CD4-positive, alpha-beta T cell (primary cell): ENCODE data around the gene CNOT6L. TPM values are rescaled to one million over a fixed set of nuclear protein-coding genes. Genes with fewer than 3 reads are reported as not detected.

Experiments
- ATAC-seq: fragments of 200-7000 bp; cut with Tn5 transposase; one replicate; pipeline ENCODE4 v1.10.0; 2022; ENCODE audit warnings: mild to moderate bottlenecking; ENCODE audit not compliant: poor library complexity
- CTCF ChIA-PET: fragments of 350-600 bp; sonication (Branson Sonifier 250); formaldehyde crosslinking; loops from one replicate; lab custom pipeline; 2021; ENCODE audit warnings: antibody characterized with exemption, inconsistent platforms; lab: Charles Lee
- POLR2A ChIA-PET: fragments of 350-600 bp; sonication (Branson Sonifier 250); formaldehyde crosslinking; loops from one replicate; lab custom pipeline; 2021; ENCODE audit warnings: antibody characterized with exemption, inconsistent platforms; lab: Charles Lee
- DNase-seq, 14 experiments: peaks; one replicate each; pipeline ENCODE4 v3.0.0-alpha.2; 2013 to 2020; ENCODE audit warnings: mixed read lengths in 2 of 14
- H3K27ac ChIP-seq, 2 donors: one replicate each; pipeline versions ENCODE4 v1.5.1 to v1.7.0; 2013; ENCODE audit warnings: low read length in 2 of 2, low read depth in 1 of 2, mild to moderate bottlenecking in 1 of 2
- H3K27me3 ChIP-seq, 2 experiments: 1 replicate in 1 of 2; 2 replicates in 1 of 2; pipeline versions ENCODE4 v1.6.1 to v1.7.0; 2013; ENCODE audit warnings: low read length in 2 of 2, control low read depth in 1 of 2, mild to moderate bottlenecking in 1 of 2, moderate library complexity in 1 of 2; ENCODE audit not compliant: insufficient read depth in 2 of 2, control insufficient read depth in 1 of 2
- H3K36me3 ChIP-seq: one replicate; pipeline ENCODE4 v1.6.1; 2013; ENCODE audit warnings: low read length, control low read depth; ENCODE audit not compliant: insufficient read depth
- H3K4me1 ChIP-seq: one replicate; pipeline ENCODE4 v1.6.1; 2013; ENCODE audit warnings: low read length, control low read depth; ENCODE audit not compliant: insufficient read depth
- H3K4me3 ChIP-seq: one replicate; pipeline ENCODE4 v1.5.1; 2013; ENCODE audit warnings: mild to moderate bottlenecking, low read length, moderate library complexity
- H3K9me3 ChIP-seq, 2 experiments: 1 replicate in 1 of 2; 2 replicates in 1 of 2; pipeline versions ENCODE4 v1.6.1 to v1.7.0; 2013; ENCODE audit warnings: low read length in 2 of 2, mild to moderate bottlenecking in 2 of 2, control low read depth in 1 of 2, moderate library complexity in 1 of 2; ENCODE audit not compliant: control insufficient read depth in 1 of 2, insufficient read depth in 1 of 2
- H3K27ac Mint-ChIP-seq: one replicate; pipeline ENCODE4 v1.8.0; 2020; ENCODE audit warnings: mixed read lengths
- H3K27me3 Mint-ChIP-seq: one replicate; pipeline ENCODE4 v1.8.0; 2021; ENCODE audit warnings: mixed read lengths
- H3K36me3 Mint-ChIP-seq: one replicate; pipeline ENCODE4 v1.8.0; 2021; ENCODE audit warnings: low read depth, mixed read lengths
- H3K4me1 Mint-ChIP-seq: one replicate; pipeline ENCODE4 v1.8.0; 2021; ENCODE audit warnings: low read depth, mixed read lengths
- H3K4me3 Mint-ChIP-seq: one replicate; pipeline ENCODE4 v1.8.0; 2020; ENCODE audit warnings: mild to moderate bottlenecking, mixed read lengths
- H3K9me3 Mint-ChIP-seq: one replicate; pipeline ENCODE4 v1.8.0; 2020; ENCODE audit warnings: mixed read lengths
- intact Hi-C, 2 experiments: fragments of 100-400 bp; cut with DNase I in 1 of 2; cut with micrococcal nuclease in 1 of 2; formaldehyde crosslinking; loops; one replicate each; pipeline versions ENCODE4 v1.15.1 to v1.9.0; 2023 to 2025; cut with DNase I, micrococcal nuclease
- total RNA-seq, 174 experiments: library from RNA in 2 of 174; stranded (reverse) in 2 of 174; gene quantifications; one replicate each; pipeline ENCODE4 v1.2.3 and lab custom pipeline; 2021 to 2026
- TF ChIP-seq, protein P1 (sequence below): fragments of 200-600 bp; IDR thresholded peaks from one replicate; pipeline ENCODE4 v1.8.0; 2022; ENCODE audit warnings: antibody characterized with exemption, mild to moderate bottlenecking

The CNOT6L gene
- total RNA-seq, 2 experiments from 2014 or later, result 216 to 234 TPM

DNA sequence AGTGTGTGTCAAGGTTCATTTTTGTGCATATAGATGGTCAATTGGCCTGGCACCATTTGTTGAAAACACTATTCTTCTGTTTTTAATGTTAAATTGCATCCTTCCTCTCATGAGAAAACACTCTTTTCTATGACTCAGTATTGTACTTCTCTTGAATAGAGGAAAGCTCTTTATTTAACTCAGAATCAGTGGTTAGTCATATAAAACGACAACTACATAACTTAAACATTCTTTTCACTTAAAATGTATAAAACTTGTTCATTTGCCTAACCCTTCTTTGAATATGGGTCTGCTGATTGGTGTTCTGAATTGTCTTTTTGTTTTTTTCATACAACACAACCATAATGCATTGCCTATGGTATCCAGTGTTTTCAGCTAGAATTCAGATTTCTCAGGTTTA lies 26.2 kb upstream of the CNOT6L start:
- ChIA-PET CTCF (no interaction called here), POLR2A (interaction anchor here (4.0 kb wide), 1 partner anchor 25 kb away, joined by 27 read pairs; no protein-coding TSS in a partner anchor)
- Mint-ChIP-seq H3K4me1 (peaks cover 18% of the 10 kb centered on the region), H3K27ac (no peak overlapping the region), H3K36me3 (no peaks in the 10 kb centered on the region), H3K9me3 (no peaks in the 10 kb centered on the region), H3K4me3 (no peak overlapping the region), H3K27me3 (no peaks in the 10 kb centered on the region)
- Histone ChIP-seq H3K4me1 (no peaks in the 10 kb centered on the region), H3K36me3 (no peaks in the 10 kb centered on the region), H3K27me3 (no peaks in the 10 kb centered on the region), H3K9me3 (no peaks in the 10 kb centered on the region), H3K4me3 (no peak overlapping the region), H3K27ac (no peak overlapping the region)
- TF ChIP-seq, protein P1, sequence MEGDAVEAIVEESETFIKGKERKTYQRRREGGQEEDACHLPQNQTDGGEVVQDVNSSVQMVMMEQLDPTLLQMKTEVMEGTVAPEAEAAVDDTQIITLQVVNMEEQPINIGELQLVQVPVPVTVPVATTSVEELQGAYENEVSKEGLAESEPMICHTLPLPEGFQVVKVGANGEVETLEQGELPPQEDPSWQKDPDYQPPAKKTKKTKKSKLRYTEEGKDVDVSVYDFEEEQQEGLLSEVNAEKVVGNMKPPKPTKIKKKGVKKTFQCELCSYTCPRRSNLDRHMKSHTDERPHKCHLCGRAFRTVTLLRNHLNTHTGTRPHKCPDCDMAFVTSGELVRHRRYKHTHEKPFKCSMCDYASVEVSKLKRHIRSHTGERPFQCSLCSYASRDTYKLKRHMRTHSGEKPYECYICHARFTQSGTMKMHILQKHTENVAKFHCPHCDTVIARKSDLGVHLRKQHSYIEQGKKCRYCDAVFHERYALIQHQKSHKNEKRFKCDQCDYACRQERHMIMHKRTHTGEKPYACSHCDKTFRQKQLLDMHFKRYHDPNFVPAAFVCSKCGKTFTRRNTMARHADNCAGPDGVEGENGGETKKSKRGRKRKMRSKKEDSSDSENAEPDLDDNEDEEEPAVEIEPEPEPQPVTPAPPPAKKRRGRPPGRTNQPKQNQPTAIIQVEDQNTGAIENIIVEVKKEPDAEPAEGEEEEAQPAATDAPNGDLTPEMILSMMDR, result no peak
- no peak for ATAC-seq
- DNase-seq, result no peak
- intact Hi-C loops, result no loop called here

DNA sequence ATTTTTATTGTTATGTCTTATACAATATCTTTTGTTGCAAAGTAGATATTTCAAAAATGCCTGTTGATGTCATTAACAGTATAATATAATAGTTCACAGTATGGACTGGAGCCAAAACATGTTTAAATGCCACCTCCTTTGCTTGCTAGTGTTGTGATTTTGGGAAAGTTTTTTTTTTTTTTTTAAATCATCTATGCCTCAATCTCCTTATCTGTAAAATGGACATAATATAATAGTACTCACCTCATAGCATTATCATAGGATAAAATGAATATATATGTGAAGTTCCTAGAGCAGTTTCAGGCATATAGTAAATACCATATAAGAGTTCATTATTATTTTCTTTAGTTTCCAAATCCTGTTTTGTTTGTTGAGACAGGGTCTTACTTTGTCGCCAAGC lies 25.2 kb upstream of the CNOT6L start:
- no peaks in the 10 kb centered on the region for H3K27me3 Mint-ChIP-seq
- no peaks in the 10 kb centered on the region for H3K27me3 ChIP-seq
- ATAC-seq (no peak), DNase-seq (no peak)
- H3K9me3 Mint-ChIP-seq, result no peaks in the 10 kb centered on the region
- ChIA-PET POLR2A (interaction anchor here (1.0 to 4.0 kb wide), 5 partner anchors 9 to 24 kb away, joined by 3 to 27 read pairs (median 3); partner anchors contain the start of gene MRPL1), CTCF (interaction anchor here (1.2 to 1.6 kb wide), 2 partner anchors 17 to 116 kb away, joined by 3 read pairs; no protein-coding TSS in a partner anchor)
- no peak overlapping the region for H3K4me3 ChIP-seq
- no peaks in the 10 kb centered on the region for H3K36me3 ChIP-seq
- H3K9me3 ChIP-seq, result no peaks in the 10 kb centered on the region
- H3K36me3 Mint-ChIP-seq, result no peaks in the 10 kb centered on the region
- H3K27ac Mint-ChIP-seq, result no peak overlapping the region
- intact Hi-C loops, result no loop called here
- H3K27ac ChIP-seq, result no peak overlapping the region
- no peak overlapping the region for H3K4me3 Mint-ChIP-seq
- no peaks in the 10 kb centered on the region for H3K4me1 ChIP-seq
- peaks cover 23% of the 10 kb centered on the region for H3K4me1 Mint-ChIP-seq
- TF ChIP-seq, protein P1, result no peak

DNA sequence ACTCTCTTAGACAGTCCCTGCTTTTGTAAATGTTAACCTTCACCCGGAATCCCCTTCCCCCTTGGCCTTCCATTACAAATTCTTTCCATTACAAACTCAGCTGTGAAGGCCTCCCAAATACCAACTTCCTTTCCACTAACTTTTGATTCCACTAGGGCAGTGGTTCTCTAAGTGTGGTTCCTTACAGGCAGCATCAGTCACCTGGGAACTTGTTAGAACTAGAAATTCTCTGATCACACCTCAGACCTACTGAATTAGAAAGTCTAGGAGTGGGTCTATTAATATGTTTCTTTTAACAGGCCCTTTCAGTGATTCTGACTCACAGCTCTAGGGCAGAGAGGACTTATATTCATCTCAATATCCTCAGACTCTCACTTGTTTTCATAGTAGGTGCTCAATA lies 24.5 kb upstream of the CNOT6L start:
- Histone ChIP-seq H3K27ac (no peak overlapping the region), H3K4me1 (no peaks in the 10 kb centered on the region), H3K9me3 (no peaks in the 10 kb centered on the region), H3K27me3 (no peaks in the 10 kb centered on the region), H3K36me3 (no peaks in the 10 kb centered on the region), H3K4me3 (no peak overlapping the region)
- Mint-ChIP-seq H3K4me1 (peaks cover 23% of the 10 kb centered on the region), H3K36me3 (no peaks in the 10 kb centered on the region), H3K4me3 (no peak overlapping the region), H3K9me3 (no peaks in the 10 kb centered on the region), H3K27ac (no peak overlapping the region), H3K27me3 (no peaks in the 10 kb centered on the region)
- TF ChIP-seq, protein P1, result no peak
- ChIA-PET POLR2A (interaction anchor here (1.1 to 4.0 kb wide), 4 partner anchors 9 to 23 kb away, joined by 3 to 27 read pairs (median 4); partner anchors contain the start of gene MRPL1), CTCF (interaction anchor here (1.2 to 1.6 kb wide), 2 partner anchors 18 to 115 kb away, joined by 3 read pairs; no protein-coding TSS in a partner anchor)
- intact Hi-C loops, result no loop called here
- DNase-seq (no peak), ATAC-seq (no peak)
